ENCODE measurements around the gene EMILIN2. TPM values are rescaled to one million over a fixed set of nuclear protein-coding genes. Genes with fewer than 3 reads are reported as not detected.

EMILIN2 gene
- total and polyA plus RNA-seq, 2 of the 13 experiments (the other 11 are each of a cell fraction or from before 2014, with no cell fraction given), result 7.6 to 8.2 TPM

DNA sequence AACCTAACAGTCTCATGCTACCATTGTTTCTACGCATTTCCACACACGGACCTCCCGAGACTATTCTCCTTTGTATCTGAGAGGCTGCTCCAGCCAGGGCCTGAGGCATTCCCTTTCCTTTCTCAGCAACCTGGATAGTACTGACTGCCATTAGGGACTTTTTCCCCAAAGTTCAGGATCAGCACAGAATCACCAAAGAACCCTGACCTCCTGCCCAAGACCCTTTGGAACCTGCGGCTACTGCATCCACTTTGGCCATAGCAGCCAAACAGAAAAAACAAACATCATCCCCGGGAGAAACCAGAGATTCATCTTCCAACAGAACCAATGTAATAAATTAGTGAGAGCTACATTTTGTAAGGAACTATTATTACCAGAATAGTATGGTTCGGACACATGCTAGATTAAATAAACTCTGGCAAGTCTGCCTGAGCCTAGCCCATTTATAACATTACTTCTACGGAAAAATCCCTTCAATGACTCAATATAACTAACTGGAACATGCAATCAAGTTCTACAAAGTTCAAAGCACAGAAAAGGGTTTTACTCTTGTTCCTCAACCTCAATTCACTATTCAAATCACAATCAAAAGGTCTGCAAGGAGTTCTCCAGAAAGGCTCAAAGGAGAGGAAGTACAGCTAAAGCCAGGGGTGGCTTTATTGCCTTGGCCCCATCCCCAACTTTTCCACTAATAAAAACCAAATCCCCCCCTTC is 114.3 kb downstream of the EMILIN2 start:
- Histone ChIP-seq H3K79me2 (ENCODE audit: insufficient read depth, low read length) (peaks cover 83% of the 10 kb centered on the region), H3K4me1 (ENCODE audit: insufficient read depth, low read length) (peaks cover 54% of the 10 kb centered on the region), H3K4me2 (ENCODE audit: low read depth, low read length) (no peak overlapping the region), H3K27ac (ENCODE audit: extremely low read length, insufficient read depth, low read length) (no peak overlapping the region), H3K9ac (ENCODE audit: insufficient read depth, low read depth, low read length) (no peak overlapping the region), H2AFZ (ENCODE audit: low read length) (no peak overlapping the region), H3K27me3 (ENCODE audit: control insufficient read depth in 1 of 2, insufficient read depth in 2 of 2, low read length in 2 of 2) (no peaks in the 10 kb centered on the region), H3K4me3 (replicated peaks in 1 of 3; ENCODE audit: insufficient read depth in 1 of 3, low read depth in 2 of 3, low read length in 3 of 3) (no peak overlapping the region), H3K36me3 (replicated peaks in 1 of 2; ENCODE audit: control insufficient read depth in 1 of 2, insufficient read depth in 2 of 2, low read length in 2 of 2) (peaks cover 7 to 44% of the 10 kb centered on the region in 2 experiments), H4K20me1 (ENCODE audit: insufficient read depth, low read length) (peaks cover 53% of the 10 kb centered on the region), H3K9me3 (ENCODE audit: low read length) (no peaks in the 10 kb centered on the region)
- ChIA-PET POLR2A (no interaction called here), CTCF (ENCODE audit: low intra/inter-chr PET ratio, low total read pairs) (no interaction called here)
- intact Hi-C loops (cut with micrococcal nuclease; ENCODE audit: unreplicated experiment), result no loop called here
- ATAC-seq (no peak), FAIRE-seq (no peak), DNase-seq (ENCODE audit: low spot score) (no peak)
- WGBS (ENCODE audit: low lambda C conversion rate), result 93% methylated on average over 7 of the region's 7 CpGs
- BruUV-seq (replicated peaks), result no TSS peak
- in situ Hi-C loops (cut with HindIII; ENCODE audit: extremely low pct_ligation_motif_present, low pct_unique_long_range_greater_than_20kb), result no loop called here
- no peak for TF ChIP-seq SIX4 (CRISPR knock-in tag; IDR thresholded peaks at IDR 0.05)
- TF ChIP-seq HNF4G (IDR thresholded peaks at IDR 0.05; ENCODE audit: borderline replicate concordance, low read depth, low read length), result no peak
- no peak for TF ChIP-seq HNF4G (CRISPR knock-in tag; IDR thresholded peaks at IDR 0.05; ENCODE audit: borderline replicate concordance, low read depth)
- TF ChIP-seq, protein P1, sequence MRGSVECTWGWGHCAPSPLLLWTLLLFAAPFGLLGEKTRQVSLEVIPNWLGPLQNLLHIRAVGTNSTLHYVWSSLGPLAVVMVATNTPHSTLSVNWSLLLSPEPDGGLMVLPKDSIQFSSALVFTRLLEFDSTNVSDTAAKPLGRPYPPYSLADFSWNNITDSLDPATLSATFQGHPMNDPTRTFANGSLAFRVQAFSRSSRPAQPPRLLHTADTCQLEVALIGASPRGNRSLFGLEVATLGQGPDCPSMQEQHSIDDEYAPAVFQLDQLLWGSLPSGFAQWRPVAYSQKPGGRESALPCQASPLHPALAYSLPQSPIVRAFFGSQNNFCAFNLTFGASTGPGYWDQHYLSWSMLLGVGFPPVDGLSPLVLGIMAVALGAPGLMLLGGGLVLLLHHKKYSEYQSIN (CRISPR knock-in tag; IDR thresholded peaks at IDR 0.05; ENCODE audit: borderline replicate concordance), result no peak
- no peak for TF ChIP-seq CEBPB (IDR thresholded peaks at IDR 0.05; ENCODE audit: borderline replicate concordance, low read depth, low read length)
- TF ChIP-seq KDM5B (CRISPR knock-in tag; IDR thresholded peaks at IDR 0.05; ENCODE audit: borderline replicate concordance), result no peak
- no peak for TF ChIP-seq HOXA7 (CRISPR knock-in tag; IDR thresholded peaks at IDR 0.05)
- TF ChIP-seq ZNF75D (CRISPR knock-in tag; IDR thresholded peaks at IDR 0.05; ENCODE audit: borderline replicate concordance), result no peak
- TF ChIP-seq, protein P2, sequence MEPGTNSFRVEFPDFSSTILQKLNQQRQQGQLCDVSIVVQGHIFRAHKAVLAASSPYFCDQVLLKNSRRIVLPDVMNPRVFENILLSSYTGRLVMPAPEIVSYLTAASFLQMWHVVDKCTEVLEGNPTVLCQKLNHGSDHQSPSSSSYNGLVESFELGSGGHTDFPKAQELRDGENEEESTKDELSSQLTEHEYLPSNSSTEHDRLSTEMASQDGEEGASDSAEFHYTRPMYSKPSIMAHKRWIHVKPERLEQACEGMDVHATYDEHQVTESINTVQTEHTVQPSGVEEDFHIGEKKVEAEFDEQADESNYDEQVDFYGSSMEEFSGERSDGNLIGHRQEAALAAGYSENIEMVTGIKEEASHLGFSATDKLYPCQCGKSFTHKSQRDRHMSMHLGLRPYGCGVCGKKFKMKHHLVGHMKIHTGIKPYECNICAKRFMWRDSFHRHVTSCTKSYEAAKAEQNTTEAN (CRISPR knock-in tag; conservative IDR thresholded peaks at IDR 0.05), result no peak
- no peak for TF ChIP-seq HHEX (CRISPR knock-in tag; IDR thresholded peaks at IDR 0.05)
- TF ChIP-seq NFE2L2 (IDR thresholded peaks at IDR 0.05; ENCODE audit: low read length), result no peak
- no peak for TF ChIP-seq ZNF224 (CRISPR knock-in tag; IDR thresholded peaks at IDR 0.05)
- TF ChIP-seq IKZF4 (CRISPR knock-in tag; IDR thresholded peaks at IDR 0.05; ENCODE audit: borderline replicate concordance, low read depth, not compliant biosample characterization), result no peak

Measured in HepG2 (cell line).